GM12878 (cell line): Measurements from ENCODE around the gene METTL16.

Experiments used
- CBFB ChIP-seq: IDR thresholded peaks from 2 replicates; pipeline ENCODE4 v1.6.1; 2016; ENCODE audit warnings: antibody characterized with exemption, low read depth
- NFYB ChIP-seq: IDR thresholded peaks from 2 replicates; pipeline ENCODE4 v1.6.1; 2011; ENCODE audit warnings: low read depth, mild to moderate bottlenecking, low read length, improper control_type of control experiment, moderate library complexity; ENCODE audit not compliant: insufficient read depth
- POLR2AphosphoS2 ChIP-seq: IDR thresholded peaks from 2 replicates; pipeline ENCODE4 v1.6.1; 2011; ENCODE audit warnings: low read depth, mild to moderate bottlenecking, low read length, improper control_type of control experiment, moderate library complexity
- POLR2AphosphoS5 ChIP-seq: IDR thresholded peaks from 2 replicates; pipeline ENCODE4 v1.6.1; 2011; ENCODE audit warnings: mild to moderate bottlenecking, low read length, inconsistent platforms
- RAD21 ChIP-seq: IDR thresholded peaks from 2 replicates; pipeline ENCODE4 v1.6.1; 2011; ENCODE audit warnings: mild to moderate bottlenecking, low read depth, low read length, moderate library complexity; ENCODE audit not compliant: insufficient read depth
- RCOR1 ChIP-seq: conservative IDR thresholded peaks from 2 replicates; pipeline ENCODE4 v1.6.1; 2012; ENCODE audit warnings: low read depth, low read length, improper control_type of control experiment
- SPI1 ChIP-seq: IDR thresholded peaks from 2 replicates; pipeline ENCODE4 v1.6.1; 2011; ENCODE audit warnings: low read depth, mild to moderate bottlenecking, low read length, moderate library complexity, borderline replicate concordance; ENCODE audit not compliant: insufficient read depth
- ZNF622 ChIP-seq: fragments of 450-650 bp; IDR thresholded peaks from 2 replicates; pipeline ENCODE4 v1.6.1; 2017; ENCODE audit warnings: mild to moderate bottlenecking, inconsistent platforms
- TF ChIP-seq, protein P1 (sequence below), 3 experiments: IDR thresholded peaks in 2 of 3; conservative IDR thresholded peaks in 1 of 3; 2 replicates each; pipeline ENCODE4 v1.5.1; 2011; ENCODE audit warnings: low read depth in 3 of 3, low read length in 3 of 3, mild to moderate bottlenecking in 3 of 3, control low read depth in 2 of 3, moderate library complexity in 2 of 3, inconsistent platforms in 1 of 3, mixed read lengths in 1 of 3; ENCODE audit not compliant: control insufficient read depth in 2 of 3, insufficient read depth in 1 of 3; ENCODE audit errors: extremely low read depth in 1 of 3

DNA sequence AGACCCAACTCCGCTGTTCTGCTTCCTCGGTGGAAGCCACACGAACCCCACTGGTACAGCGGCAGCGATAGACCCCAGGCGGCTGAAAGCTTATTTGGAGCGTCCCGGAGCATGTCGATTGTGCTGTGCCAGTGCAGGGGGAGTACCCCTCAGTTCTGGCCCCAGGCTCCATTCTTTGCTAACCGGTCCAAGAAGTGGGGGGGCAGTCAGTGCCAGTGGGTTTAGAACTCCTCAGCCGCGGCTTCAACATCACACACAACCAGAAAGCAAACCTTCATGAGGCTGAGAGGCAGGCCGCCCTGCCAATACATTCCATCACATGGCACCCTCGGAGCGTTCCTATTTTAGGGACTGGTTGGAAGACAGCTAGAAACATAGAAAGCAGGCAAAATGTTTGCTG is 109.1 kb downstream of the METTL16 start:
- TF ChIP-seq RCOR1 (no peak), ZNF622 (no peak), POLR2AphosphoS2 (no peak), POLR2AphosphoS5 (no peak), SPI1 (no peak), NFYB (no peak), RAD21 (no peak), CBFB (no peak)
- TF ChIP-seq, protein P1, sequence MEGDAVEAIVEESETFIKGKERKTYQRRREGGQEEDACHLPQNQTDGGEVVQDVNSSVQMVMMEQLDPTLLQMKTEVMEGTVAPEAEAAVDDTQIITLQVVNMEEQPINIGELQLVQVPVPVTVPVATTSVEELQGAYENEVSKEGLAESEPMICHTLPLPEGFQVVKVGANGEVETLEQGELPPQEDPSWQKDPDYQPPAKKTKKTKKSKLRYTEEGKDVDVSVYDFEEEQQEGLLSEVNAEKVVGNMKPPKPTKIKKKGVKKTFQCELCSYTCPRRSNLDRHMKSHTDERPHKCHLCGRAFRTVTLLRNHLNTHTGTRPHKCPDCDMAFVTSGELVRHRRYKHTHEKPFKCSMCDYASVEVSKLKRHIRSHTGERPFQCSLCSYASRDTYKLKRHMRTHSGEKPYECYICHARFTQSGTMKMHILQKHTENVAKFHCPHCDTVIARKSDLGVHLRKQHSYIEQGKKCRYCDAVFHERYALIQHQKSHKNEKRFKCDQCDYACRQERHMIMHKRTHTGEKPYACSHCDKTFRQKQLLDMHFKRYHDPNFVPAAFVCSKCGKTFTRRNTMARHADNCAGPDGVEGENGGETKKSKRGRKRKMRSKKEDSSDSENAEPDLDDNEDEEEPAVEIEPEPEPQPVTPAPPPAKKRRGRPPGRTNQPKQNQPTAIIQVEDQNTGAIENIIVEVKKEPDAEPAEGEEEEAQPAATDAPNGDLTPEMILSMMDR (IDR thresholded peaks at IDR 0.05 in 2 of 3, conservative IDR thresholded peaks at IDR 0.05 in 1 of 3; ENCODE audit: control insufficient read depth in 2 of 3, extremely low read depth in 1 of 3, insufficient read depth in 1 of 3, low read depth in 3 of 3, low read length in 3 of 3), result no peak
